ENCODE results near the gene SAP30BP.
"Not testable (repeated sequence)": the region's sequence is repeated elsewhere in the genome, so short reads cannot be mapped to it uniquely, and the experiment has no call there.

SAP30BP gene

DNA sequence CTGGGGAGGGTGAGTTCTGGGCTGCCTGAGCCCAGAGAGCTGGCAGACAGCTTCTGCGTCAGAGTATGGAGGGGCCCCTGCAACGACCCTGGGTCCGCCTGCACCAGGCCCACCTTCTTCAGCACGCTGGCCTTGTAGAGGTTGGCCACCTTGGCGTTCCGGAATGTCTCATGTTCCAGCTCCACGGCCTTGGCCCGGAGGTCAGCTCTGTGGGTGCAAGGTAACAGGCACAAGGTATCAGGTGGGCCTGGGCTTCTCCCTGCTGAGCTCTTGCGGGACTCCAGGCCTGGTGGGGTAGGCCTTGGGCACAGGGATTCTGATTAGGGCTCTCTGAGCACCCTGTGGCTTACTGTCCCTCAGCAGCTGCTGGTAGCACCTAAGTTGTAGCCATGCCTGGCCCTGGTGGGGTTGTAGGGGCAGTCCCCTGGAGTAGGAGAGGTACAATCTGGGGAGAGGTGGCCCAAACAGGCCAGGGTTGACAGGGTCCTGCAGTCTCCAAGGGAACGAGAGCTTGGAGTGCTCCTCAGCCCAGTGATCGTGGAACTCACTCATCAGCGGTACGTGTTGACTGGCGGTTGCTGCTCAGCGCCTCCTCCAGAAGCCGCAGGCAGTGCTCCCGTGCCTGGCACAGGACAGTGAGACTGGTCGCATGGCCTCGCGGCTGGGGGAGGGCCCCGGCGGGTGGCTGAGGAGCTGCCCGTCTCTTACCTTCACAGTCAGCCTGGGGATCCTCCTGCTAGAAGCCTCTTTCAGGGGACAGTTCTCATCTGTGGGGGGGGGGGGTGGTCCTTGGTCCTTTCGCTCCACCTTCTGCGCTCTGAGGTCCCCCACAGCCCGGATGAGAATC is 36.8 kb upstream of the SAP30BP start:
- H3K4me1 Mint-ChIP-seq = peaks cover 5% of the 10 kb centered on the region
- H3K4me3 Mint-ChIP-seq = no peak overlapping the region

DNA sequence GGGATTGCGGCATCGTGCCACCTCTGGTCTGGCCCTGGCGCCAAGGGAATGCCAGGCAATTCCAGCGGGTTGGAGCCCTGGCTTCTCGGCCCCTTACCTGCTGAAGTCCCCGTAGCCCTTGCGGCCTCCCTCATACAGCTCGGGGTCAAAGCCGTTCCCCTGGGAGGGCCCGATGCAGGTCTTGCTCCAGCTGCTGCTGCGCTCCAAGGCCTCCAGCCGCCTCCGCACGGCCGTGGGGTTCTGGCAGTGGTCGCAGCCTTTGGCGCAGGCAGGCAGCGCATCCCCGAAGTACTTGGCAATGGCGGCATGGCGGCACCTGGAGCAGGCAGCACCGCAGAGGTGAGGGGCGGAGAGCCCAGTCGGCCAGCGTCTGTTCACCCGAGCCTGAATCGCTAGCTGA is 35.8 kb upstream of the SAP30BP start:
- Mint-ChIP-seq H3K4me3 (no peak overlapping the region), H3K4me1 (peaks cover 5% of the 10 kb centered on the region), H3K36me3 (no peaks in the 10 kb centered on the region), H3K9me3 (no peaks in the 10 kb centered on the region), H3K27ac (no peak overlapping the region), H3K27me3 (no peaks in the 10 kb centered on the region)

More for the DNA sequence above, 36.8 kb upstream of the SAP30BP start:
- H3K27me3 Mint-ChIP-seq = no peaks in the 10 kb centered on the region
- H3K27ac Mint-ChIP-seq = no peak overlapping the region
- no peaks in the 10 kb centered on the region for H3K36me3 Mint-ChIP-seq
- H3K9me3 Mint-ChIP-seq = no peaks in the 10 kb centered on the region

DNA sequence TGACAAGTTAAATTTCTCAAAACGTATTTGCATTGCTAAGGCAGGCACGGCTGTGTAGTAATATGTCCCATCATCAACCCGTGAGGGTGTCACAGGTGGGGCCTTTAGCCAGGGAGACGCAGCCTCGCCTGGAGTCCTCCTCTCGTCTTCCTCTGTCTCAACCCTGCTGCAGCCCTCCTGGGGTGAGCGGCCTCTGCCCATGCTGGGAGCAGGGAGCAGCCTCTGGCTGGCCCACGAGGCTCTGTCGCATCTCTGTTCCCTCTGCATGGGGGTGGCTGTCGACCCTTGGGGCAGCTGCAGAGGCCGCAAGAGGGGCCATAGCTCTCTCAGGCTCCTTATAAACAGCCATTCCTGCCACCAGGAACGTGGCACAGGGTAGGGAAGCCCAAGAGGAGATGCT is 34.7 kb upstream of the SAP30BP start:
- H3K4me3 Mint-ChIP-seq = no peak overlapping the region
- H3K4me1 Mint-ChIP-seq = peaks cover 5% of the 10 kb centered on the region
- H3K27ac Mint-ChIP-seq = no peak overlapping the region
- no peaks in the 10 kb centered on the region for H3K36me3 Mint-ChIP-seq
- H3K27me3 Mint-ChIP-seq = no peaks in the 10 kb centered on the region
- H3K9me3 Mint-ChIP-seq = no peaks in the 10 kb centered on the region

DNA sequence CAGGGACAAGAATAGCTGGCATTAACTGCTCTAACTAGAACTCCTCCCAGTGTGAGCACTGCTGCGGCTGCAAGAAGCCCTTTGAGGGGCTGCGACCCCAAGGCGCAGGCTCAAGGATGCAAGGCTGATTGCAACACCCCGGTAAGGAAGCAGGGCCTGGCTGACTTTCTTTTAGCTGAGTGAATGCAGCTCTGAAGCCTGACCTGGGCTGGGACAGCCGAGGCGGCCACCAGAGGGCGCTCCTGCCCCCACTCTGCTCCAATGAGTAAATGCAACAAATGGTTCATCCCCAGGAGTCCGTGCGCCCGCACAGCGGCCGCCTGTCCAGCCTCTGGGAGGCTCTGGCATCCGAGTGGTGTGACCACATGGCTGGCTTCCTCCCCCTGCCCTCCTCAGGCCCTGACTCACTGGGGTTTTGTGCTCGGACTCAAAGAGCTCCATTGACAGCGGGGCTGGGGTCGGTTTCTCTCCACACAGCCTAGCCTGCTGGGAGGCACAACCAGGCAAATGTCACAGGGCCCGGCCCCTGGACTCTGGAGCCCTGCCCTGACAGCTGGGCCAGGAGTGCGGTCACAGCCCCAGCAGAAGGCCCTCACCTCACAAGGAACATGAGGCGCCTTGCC is 34.2 kb upstream of the SAP30BP start, which contains the start of gene SMIM5:
TSS of gene SMIM5 (plus strand) at position 572 of the 623 bp plus-strand sequence. CDS start 6,768 bp downstream, outside the sequence.
- Mint-ChIP-seq H3K27me3 (no peaks in the 10 kb centered on the region), H3K9me3 (no peaks in the 10 kb centered on the region), H3K4me1 (peaks cover 5% of the 10 kb centered on the region), H3K27ac (no peak within 1 kb of the TSS), H3K36me3 (no peaks in the 10 kb centered on the region), H3K4me3 (no peak within 1 kb of the TSS)

DNA sequence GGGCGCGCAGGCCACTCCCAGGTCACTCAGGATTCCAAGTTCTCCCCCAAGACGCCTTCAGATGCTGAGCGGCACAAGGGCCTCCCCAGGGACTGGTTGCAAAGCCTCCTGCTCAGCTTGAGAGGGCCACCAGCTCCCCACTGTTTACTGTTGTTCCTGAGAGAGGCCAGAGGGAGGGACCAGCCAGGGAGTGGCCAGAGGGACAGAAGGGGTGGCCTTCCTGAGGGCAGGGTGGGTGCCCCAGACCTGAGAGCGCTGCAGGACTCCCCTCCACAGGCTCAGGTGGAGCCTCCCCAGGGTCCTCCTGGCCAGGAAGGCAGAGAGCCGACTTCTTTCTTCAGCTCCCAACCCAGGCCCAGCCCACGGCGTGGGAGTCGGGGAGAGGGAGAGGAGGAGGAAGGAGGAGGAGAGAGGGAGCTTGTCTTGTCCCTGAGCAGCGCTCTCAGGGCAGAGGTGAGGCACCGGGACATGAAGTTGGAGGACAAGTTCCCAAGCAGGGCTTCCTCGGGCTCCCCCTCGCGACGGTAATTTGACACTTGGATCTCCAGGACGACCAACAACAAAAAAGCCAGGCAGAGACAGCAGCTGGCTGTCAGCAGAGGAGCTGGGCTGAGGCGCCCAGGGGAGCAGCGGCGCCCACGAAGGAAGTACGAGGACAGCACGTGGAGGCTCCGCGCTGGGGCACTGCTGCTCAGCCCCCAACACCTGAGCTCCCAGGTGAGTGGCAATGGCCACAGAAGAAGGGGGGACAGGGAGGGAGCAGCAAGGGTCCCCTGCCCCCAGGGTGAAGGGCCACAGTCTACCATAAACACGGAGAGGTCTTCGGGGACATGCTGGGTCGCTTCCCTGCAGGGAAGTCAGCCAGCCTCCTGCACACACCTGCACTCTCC is 33.4 kb upstream of the SAP30BP start:
- no peaks in the 10 kb centered on the region for H3K36me3 Mint-ChIP-seq
- no peaks in the 10 kb centered on the region for H3K9me3 Mint-ChIP-seq
- H3K4me3 Mint-ChIP-seq = no peak overlapping the region
- H3K27me3 Mint-ChIP-seq = no peaks in the 10 kb centered on the region
- peaks cover 5% of the 10 kb centered on the region for H3K4me1 Mint-ChIP-seq
- no peak overlapping the region for H3K27ac Mint-ChIP-seq

DNA sequence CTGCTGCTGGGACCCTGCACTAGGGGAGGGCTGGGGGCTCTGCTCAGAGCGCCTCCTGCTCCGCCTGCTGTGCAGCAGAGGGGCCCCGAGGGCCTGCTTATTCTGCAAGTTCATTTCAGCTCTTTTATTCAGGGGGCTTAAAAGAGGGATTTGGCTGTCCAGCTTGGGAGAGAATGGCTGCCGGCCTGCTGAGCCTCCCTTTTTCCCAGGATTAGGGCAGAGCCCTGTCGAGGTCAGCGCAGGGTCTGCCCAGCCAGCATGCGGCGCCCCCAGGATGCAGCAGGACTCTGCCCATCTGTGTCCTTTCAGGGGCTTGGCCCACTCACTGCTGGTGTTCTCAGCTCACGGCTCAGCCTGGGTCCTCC is 32.8 kb upstream of the SAP30BP start:
- Mint-ChIP-seq H3K4me1 (peaks cover 5% of the 10 kb centered on the region), H3K27ac (no peak overlapping the region), H3K27me3 (no peaks in the 10 kb centered on the region), H3K36me3 (no peaks in the 10 kb centered on the region), H3K4me3 (no peak overlapping the region), H3K9me3 (no peaks in the 10 kb centered on the region)

DNA sequence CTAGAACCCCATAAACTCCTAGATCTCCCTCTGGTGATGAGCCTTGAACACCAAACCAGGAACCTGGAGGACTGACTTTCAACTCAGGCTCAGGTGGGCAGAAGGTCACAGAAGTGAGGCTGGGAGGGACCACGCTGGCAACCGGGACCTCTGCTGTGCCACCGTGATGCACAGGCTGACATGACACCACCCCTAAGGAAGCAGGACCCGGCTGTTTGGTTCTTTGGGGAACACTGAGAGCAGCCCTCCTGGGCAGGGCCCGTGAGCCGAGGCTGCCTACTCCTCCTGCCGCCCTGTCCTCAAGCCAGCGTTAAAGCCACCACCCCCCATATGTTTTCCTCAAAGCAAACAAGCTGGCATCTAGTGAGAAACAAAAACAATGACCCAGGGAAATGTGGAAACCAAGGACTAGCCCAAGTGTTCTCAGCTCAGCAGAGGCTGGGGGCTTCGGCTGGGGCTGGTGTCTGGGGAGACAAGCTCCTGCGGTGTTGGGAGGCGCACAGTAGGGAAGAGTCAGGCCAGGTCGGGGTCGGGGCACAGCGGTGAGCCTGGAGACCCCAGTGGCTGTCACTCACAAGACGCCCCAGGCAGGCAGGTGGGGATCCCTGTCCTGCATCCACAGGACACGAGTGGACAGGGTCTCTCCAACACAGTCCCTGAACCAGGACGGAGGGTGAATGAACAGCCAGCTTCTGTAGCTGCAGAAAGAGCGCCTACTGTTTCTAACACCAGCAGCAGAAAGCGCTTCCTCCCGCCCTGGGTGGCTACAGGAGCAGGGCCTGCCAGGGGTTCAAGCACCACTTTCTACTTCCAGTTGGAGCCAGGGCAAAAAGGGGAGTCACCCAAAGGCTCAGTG is 32.2 kb upstream of the SAP30BP start:
- no peaks in the 10 kb centered on the region for H3K27me3 Mint-ChIP-seq
- H3K4me3 Mint-ChIP-seq = no peak overlapping the region
- no peak overlapping the region for H3K27ac Mint-ChIP-seq
- no peaks in the 10 kb centered on the region for H3K9me3 Mint-ChIP-seq
- no peaks in the 10 kb centered on the region for H3K36me3 Mint-ChIP-seq
- peaks cover 5% of the 10 kb centered on the region for H3K4me1 Mint-ChIP-seq

DNA sequence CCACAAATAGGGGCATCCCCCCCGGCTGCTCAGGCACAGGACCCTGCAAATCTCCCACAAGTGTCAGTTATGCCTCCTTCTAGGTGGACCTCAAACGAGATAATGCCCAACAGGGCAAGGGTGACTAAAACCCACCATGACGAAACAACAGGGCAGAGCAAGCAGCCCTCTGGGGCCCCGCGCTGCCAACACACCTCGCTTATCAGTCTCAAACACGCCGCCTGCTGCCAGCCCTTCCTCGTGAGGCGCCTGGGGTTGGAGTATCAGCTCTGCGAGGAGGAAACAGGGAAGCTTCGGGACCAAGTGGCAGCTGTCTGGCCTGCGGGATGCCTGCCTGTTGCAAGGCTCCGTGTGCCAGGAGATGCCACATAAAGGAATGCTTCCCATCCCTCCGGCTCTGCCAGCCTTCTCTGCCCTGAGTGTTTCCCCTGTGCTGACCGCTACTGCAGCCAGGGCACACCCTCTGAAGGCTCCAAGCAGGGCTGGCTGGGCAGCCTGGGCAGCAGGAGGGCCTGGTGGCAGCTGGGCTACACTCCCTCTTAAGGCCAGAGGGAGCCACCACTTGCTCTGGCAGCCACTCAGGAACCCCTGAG is 31.4 kb upstream of the SAP30BP start:
- Mint-ChIP-seq H3K27me3 (no peaks in the 10 kb centered on the region), H3K4me1 (peaks cover 5% of the 10 kb centered on the region), H3K9me3 (no peaks in the 10 kb centered on the region), H3K36me3 (no peaks in the 10 kb centered on the region), H3K27ac (no peak overlapping the region), H3K4me3 (no peak overlapping the region)

DNA sequence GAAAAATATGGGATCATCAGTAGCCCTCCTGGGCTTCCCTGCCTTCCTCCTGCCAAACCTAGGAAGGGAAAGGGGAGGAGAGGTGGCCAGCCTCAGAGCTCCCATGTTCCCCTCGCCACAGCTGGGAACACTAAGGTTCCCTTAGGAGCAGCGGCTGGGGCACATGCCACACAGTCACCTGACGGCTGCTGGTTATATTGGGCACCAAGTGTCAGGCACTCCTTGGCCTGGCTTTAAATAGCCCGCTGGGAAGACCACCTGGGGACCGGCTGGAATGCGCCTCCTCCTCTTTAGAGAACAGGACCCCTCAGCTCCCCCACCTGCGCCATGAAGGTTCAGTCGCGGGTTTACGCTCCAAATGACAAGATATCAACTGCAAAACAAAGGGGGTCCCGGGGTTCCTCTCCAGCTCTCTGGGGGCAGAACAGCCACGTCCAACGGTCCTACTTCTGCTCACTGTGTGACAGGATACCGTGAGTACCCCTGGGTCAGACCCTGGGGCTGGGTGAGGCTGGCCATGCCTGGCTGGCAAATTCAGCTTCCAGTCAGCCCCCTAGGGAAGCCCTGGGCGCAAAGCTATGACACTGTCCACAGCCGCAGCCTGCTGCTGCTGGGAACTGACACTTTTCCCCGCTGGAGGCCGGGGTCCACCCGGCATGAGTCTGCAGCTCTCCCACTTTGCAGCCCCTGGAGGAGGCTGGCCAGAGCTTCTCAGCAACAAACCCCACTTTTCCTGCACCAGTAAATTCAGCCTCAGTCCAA is 30.6 kb upstream of the SAP30BP start:
- Mint-ChIP-seq H3K27me3 (no peaks in the 10 kb centered on the region), H3K9me3 (no peaks in the 10 kb centered on the region)

DNA sequence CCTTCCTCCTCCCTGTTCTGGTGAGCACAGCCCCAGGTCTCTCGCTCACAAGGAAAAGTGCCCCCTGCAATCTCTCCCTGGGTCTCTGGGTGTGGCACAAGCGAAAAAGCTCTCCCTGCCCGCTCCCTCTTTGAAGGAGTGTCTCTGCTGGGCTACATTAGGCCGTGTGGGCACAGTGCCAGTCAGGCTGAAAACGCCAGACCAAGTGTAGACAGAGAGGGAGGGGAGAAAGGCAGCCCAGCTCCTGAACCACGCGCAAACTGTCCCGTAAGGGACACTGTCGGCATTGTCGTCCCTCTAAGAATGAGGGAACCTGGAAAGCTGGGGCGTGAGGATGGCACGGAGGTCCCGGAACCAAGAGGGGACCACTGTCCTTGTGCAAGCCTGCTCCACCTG is 30.0 kb upstream of the SAP30BP start:
- Mint-ChIP-seq H3K27me3 (no peaks in the 10 kb centered on the region), H3K9me3 (no peaks in the 10 kb centered on the region), H3K36me3 (no peaks in the 10 kb centered on the region), H3K27ac (no peak overlapping the region), H3K4me3 (no peak overlapping the region), H3K4me1 (peaks cover 5% of the 10 kb centered on the region)

More for the DNA sequence above, 30.6 kb upstream of the SAP30BP start:
- Mint-ChIP-seq H3K4me3 (no peak overlapping the region), H3K36me3 (no peaks in the 10 kb centered on the region), H3K27ac (no peak overlapping the region), H3K4me1 (peaks cover 5% of the 10 kb centered on the region)

DNA sequence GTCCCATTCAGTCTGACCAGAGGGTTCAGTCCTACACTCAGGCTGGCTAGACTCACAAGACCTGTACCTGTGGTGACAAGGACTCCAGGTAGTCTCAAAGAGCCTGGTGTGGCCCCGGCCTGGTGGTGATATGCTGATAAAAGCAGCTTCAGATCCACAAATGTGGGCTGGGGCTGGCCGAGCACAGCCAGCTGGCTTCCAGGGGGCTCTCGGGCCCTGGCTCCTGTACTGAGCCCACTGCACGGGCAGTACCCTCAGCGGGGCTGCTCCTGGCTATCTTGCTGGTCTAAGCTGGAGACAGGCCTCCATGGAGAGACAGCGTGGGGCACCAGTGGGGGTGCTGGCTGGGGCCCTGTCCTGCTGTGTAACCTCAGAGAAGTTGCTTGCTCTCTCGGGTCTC is 29.6 kb upstream of the SAP30BP start:
- Mint-ChIP-seq H3K4me3 (no peak overlapping the region), H3K4me1 (peaks cover 5% of the 10 kb centered on the region), H3K27ac (no peak overlapping the region), H3K9me3 (no peaks in the 10 kb centered on the region), H3K27me3 (no peaks in the 10 kb centered on the region), H3K36me3 (no peaks in the 10 kb centered on the region)

DNA sequence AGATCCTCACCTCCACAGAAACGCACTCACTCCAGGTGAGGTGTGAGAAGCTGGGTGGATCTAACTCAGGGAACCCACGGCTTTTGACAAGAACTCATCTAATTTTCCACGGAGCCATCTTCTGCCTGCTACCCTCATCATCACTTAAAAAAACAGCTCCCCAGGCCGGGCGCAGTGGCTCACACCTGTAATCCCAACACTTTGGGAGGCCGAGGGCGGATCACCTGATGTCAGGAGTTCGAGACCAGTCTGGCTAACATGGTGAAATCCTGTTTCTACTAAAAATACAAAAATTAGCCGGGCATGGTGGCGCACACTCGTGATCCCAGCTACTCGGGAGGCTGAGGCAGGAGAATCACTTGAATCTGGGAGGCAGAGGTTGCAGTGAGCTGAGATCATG is 29.1 kb upstream of the SAP30BP start:
- not testable (repeated sequence) for H3K9me3 Mint-ChIP-seq, H3K27me3 Mint-ChIP-seq, H3K27ac Mint-ChIP-seq, H3K36me3 Mint-ChIP-seq, H3K4me3 Mint-ChIP-seq, H3K4me1 Mint-ChIP-seq

DNA sequence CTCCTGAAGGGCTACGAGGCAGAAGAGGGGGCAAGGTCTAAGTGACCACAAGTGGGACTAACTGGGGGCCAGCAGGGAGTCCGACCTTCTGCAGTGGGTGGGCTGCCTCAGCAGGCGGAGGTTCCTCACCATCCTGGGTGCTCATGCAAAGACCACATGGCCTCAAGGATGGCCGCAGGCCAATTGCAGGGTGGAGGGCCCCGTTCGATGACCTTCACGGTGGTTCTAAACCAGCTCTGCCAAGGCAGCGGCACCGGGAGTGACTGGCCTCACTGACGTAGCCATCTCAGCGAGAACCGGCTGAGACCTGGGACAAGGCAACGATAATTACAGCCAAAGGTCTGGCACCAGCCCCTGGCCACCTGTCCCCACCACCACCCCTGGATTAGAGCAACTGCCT is 28.2 kb upstream of the SAP30BP start:
- Mint-ChIP-seq H3K27me3 (no peaks in the 10 kb centered on the region), H3K27ac (no peak overlapping the region), H3K36me3 (no peaks in the 10 kb centered on the region), H3K4me3 (no peak overlapping the region), H3K9me3 (no peaks in the 10 kb centered on the region), H3K4me1 (peaks cover 2% of the 10 kb centered on the region)

DNA sequence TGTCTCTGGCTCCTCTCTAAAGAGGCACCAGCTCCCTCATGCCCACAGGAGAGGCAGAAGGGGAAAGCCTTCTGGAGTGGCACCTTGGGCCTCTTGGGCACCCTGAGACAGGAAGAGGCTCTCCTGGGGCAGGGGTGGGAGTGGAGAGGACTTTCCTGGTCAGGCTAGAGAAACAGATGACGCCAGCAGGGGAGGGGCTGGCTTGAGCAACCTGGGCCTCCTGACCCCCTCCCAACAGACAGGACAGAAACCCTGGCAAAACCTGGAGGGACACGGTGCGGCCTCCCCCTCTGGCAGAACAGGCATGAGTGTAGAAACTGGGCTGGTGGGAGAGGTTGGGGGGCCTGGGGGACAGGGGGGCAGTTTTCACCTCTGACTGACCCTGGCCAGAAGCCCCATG is 27.8 kb upstream of the SAP30BP start:
- H3K27ac Mint-ChIP-seq = no peak overlapping the region
- H3K27me3 Mint-ChIP-seq = no peaks in the 10 kb centered on the region
- no peak overlapping the region for H3K4me3 Mint-ChIP-seq
- no peaks in the 10 kb centered on the region for H3K4me1 Mint-ChIP-seq
- H3K9me3 Mint-ChIP-seq = no peaks in the 10 kb centered on the region
- no peaks in the 10 kb centered on the region for H3K36me3 Mint-ChIP-seq
